Raji (cell line): ENCODE results near the gene SH3PXD2B.

Experiments
- POLR2A ChIP-seq: IDR thresholded peaks from 2 replicates; pipeline ENCODE4 v1.6.1; 2011; ENCODE audit warnings: low read depth, low read length, control low read depth; ENCODE audit not compliant: insufficient read depth

The SH3PXD2B gene

DNA sequence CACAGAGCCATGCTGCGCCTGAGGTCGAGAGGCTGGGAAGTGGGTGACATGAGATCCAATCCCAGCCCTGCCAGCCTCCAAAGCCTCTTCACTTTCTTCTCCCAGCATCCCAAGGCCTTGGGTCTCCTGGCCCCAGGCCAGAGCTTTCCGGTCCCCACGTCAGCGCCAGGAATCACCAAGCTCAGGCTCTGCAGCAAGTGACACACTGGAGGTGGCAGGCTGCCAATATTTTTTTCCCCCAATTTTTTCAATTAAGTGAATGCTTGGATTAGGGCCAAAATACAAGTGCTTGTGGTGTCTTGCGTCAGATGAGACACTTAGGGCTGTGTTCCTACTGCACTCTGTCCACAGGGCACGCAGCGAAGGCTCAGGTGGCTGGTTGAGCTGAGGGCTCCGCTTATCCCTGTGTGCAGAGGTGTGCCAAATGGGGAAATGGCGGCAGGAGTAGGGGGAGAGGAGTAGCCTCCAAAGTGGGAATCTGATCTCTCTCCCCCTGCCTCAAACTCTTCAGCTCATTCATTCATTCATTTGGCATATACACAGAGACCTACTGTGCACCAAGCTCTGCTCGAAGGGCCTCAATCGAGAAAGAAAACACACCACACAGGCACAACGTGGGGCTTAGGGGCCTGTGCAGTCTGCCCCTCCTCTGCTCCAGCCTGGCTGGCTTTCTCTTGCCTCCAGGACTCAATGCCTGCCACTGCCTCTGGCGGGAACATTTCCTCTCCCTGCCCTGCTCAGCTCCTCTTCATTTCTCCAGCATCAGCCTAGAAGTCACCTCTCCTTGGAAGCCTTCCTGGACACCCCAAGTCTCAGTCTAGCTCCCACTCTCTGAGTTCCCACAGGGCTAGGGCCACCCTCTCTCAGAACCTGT, 16.6 kb downstream of the SH3PXD2B start:
- TF ChIP-seq POLR2A, result no peak

DNA sequence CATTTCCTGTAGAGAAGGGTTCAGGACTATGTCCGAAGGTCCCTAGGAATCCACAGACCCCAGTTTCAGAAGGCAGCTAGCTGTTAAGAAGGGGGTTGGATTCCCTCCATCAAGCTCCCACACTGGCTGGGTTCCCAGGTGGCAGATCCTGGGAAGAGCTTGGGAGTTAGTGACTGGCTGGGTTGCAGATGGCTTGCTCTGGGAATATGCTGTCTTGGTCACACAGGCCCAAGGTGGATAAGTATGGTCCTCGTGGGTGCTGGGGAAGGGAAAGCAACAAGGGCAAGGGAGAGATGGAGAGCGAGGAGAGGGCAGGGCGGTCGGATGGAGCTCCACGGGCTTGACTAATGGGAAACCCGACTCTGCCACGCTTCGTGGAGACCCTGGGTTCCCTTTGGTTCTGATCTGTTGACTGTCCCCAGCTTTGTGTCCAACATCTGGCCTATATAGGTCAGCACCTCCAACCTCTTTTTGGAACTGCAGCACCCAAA, 17.4 kb downstream of the SH3PXD2B start:
- no peak for TF ChIP-seq POLR2A

DNA sequence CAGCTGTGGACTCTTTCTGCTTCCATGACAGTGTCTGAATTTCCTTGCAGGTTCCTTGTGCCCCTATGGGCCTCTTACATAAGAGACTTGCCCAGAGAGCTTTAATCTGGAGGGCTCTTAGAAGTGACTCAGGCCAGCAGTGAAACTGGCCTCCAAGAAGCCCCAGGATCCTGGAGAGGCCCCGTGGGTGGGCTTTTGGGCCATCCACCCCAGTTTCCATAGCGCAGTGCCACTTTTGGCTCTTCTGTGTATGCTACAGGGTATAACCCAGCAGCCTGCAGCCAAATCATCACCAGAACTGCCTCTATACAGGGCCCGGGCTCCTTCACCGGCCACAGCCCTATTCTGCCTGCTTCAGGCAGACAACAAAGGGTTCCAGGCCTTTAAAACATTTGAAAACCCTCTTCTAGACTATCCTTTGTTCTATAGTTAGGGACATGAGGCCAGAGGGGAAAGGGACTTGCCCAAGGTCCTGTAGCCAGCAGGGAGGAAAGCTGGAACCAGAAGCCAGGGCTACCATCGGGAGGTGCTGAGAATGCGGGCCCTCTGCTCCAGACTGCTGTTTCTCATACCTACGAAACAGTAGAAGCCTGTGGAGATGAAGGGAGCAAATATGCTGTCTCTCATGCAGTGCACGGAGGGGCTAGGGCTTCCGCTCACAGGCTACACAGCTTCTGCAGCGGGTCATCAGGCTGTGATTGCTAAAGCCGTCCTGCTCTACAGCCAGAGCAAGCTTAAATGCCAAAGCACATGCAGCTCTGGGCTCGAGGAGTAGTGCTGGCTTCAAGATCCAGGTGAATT, 18.0 kb downstream of the SH3PXD2B start:
- no peak for TF ChIP-seq POLR2A

- TF ChIP-seq POLR2A, result no peak
Observed at GRCh38 chr5:172435362-172436077, 18.8 kb downstream of the SH3PXD2B start.

DNA sequence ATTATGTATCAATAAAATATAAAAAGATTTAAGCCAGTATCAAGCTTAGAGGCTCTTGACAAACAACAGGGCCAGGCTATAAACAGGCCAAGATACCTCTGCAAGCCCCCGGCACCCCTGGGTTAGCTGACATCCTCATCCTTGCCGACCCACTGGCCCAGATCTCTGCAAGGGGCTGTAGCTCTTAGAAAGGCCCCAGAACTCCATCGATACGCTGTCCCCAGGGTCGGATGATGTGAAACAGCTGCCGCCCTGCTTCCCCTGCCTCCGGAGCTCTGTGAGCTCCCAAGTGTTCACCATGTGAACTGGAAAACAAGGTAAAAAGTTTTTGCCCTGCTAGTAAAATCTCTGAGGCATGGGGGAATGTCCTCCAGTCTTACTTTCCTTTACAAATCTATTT, 20.1 kb downstream of the SH3PXD2B start:
- TF ChIP-seq POLR2A, result no peak

- no peak for TF ChIP-seq POLR2A
Observed at GRCh38 chr5:172433513-172433912, 20.8 kb downstream of the SH3PXD2B start.

DNA sequence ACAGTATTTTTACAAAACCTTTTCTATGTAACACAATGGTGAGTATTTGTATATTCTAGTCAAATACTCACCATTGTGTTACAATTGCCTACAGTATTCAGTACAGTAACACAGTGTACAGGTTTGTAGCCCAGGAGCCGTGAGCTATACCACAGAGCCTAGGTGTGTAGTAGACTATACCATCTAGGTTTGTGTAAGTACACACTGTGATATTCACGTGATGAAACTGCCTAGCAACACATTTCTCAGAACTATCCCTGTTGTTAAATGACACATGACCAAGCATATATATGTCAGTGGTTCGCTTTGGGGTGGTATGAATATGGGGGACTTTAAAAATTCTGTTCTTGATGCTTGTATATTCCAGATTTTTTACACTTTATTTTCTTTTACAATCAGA, 21.3 kb downstream of the SH3PXD2B start:
- TF ChIP-seq POLR2A, result no peak

DNA sequence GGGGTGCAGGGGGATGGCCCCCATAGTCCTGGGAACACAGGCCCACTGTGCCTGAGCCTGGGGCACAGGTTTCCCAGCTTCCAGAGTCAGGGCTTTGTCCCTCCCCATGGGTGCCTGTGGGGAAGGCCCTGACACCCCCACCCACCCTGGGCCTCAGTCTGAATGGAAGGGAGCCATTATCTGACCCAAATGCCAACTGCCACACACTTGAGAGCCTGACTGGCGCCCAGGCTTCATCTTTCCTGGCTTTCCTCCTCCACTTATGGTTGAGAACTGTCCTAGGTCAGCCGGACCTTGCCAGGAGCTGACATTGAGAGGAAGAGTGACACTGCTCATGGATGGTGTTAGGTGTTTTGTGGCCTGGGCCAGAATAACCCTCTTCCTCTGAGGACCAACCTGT, 24.0 kb downstream of the SH3PXD2B start:
- no peak for TF ChIP-seq POLR2A

- no peak for TF ChIP-seq POLR2A
Observed at GRCh38 chr5:172429201-172429940, 25.0 kb downstream of the SH3PXD2B start.

DNA sequence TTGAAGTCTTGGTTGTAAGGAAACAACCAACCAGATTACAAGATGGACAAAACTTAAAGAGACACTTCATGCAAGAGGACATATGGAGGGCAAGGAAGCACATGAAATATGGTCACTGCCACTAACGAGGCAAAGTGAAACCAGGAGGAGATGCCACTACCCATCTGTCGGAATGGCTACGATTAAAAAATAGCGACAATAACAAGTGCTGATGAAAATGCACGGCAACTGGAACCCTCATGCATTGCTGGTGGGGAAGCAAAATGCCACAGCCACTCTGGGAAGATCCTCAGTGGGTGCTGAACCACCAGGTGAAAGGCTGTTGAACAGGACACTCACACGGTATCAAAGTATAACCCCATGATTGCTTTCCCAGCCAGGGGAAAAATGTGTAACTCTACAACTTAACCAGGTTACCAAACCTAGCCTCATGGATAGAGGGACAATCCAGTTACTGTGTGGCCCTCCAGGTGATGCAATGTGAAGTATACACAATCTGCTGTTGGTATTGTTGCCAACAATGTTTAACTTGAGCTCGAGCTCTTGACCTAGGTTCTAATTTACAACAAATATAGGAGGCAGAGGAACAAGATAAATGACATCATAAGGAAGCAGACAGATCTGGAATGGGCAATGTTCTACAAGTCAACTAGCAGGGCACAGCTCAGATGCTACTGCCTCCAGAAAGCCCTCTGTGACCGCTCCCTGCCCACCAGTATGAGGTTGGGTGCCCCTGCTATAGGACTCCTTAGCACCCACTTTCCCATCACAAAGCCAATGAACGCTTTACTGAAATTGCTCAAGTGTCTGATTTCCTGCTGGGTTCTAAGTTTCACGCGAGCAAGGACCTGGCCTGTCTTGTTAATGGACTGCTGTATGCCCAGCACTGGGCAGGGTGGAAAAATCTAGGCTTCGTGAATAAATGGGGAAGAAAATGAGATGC, 25.8 kb downstream of the SH3PXD2B start:
- no peak for TF ChIP-seq POLR2A

- no peak for TF ChIP-seq POLR2A
Observed at GRCh38 chr5:172427202-172427601, 27.1 kb downstream of the SH3PXD2B start.

DNA sequence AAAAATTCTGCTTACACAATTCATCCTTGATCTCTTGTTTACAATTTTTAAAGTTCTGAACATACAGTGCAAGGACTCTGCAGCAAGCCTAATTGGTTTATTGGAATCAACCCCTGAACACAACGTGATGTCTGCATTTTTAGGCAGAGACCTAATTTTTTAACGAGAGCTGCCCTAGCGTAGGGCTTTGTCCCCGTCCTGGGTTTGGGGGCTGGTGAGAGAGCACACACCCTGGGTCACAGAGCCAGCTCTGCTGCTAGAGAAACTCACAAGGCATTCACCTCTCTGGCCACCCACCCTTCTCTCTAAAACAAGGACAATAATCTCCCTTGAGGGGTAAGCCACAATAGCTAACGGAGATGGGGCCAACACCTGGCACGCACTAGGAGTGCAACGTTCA, 28.2 kb downstream of the SH3PXD2B start:
- no peak for TF ChIP-seq POLR2A

DNA sequence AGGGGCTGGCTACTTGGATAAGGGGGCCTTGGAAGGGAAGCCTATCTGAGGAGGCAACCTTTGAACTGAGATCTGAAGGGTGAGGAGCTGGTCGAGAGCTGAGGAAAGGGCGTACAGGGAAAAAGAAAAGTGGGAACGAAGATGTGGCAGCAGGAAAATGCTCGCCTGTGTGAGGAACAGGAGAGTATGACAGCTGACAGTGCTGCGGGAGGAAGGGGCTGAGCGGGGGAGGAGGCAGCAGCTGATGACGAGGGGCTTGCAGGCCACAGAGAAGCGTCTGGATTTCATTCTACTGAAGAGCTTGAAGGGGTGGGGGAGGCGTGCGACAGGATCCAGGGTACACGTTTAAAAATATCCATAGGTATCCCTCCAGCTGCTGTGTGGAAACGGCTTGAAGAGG, 28.9 kb downstream of the SH3PXD2B start:
- no peak for TF ChIP-seq POLR2A

- no peak for TF ChIP-seq POLR2A
Observed at GRCh38 chr5:172424808-172425207, 29.5 kb downstream of the SH3PXD2B start.
